Measurements from ENCODE around the gene SLC66A1. TPM values are rescaled to one million over a fixed set of nuclear protein-coding genes. Genes with fewer than 3 reads are reported as not detected.

SLC66A1 gene
- total and polyA plus RNA-seq, 9 of the 15 experiments (the other 6 are each of a cell fraction or from before 2014, with no cell fraction given): 1.2 to 40.8 (median 18.6) TPM

- no peak for TF ChIP-seq CEBPB (tag; IDR thresholded peaks at IDR 0.05)
- peak; percentile 98 to 99 for TF ChIP-seq E2F6 (IDR thresholded peaks at IDR 0.05; ENCODE audit: borderline replicate concordance in 1 of 2, extremely low read depth in 1 of 2, insufficient read depth in 1 of 2, insufficient read length in 1 of 2, low read depth in 1 of 2, low read length in 1 of 2, poor library complexity in 1 of 2, severe bottlenecking in 1 of 2)
- no peak for TF ChIP-seq ZBTB34 (CRISPR knock-in tag; IDR thresholded peaks at IDR 0.05)
- TF ChIP-seq ZNF512 (tag; IDR thresholded peaks at IDR 0.05): no peak
- no peak for TF ChIP-seq STAT6 (CRISPR knock-in tag; IDR thresholded peaks at IDR 0.05)
- TF ChIP-seq KLF10 (CRISPR knock-in tag; IDR thresholded peaks at IDR 0.05): no peak
- TF ChIP-seq XRCC5 (IDR thresholded peaks at IDR 0.05; ENCODE audit: low read depth, low read length): no peak; the same call in 1 of the 2 replicates
- TF ChIP-seq ZNF311 (CRISPR knock-in tag; IDR thresholded peaks at IDR 0.05): no peak
- TF ChIP-seq ZNF57 (CRISPR knock-in tag; IDR thresholded peaks at IDR 0.05): no peak
- TF ChIP-seq PKNOX1 (IDR thresholded peaks at IDR 0.05): no peak
- TF ChIP-seq ZNF3 (CRISPR knock-in tag; IDR thresholded peaks at IDR 0.05): no peak
- no peak for TF ChIP-seq ZNF609 (CRISPR knock-in tag; IDR thresholded peaks at IDR 0.05; ENCODE audit: borderline replicate concordance)
- TF ChIP-seq TFAM (CRISPR knock-in tag; conservative IDR thresholded peaks at IDR 0.05): no peak
These were observed at the start of gene SLC66A1, which contains the start of gene AKR7A2 (continued) for GRCh38 chr1:19311931-19312781.

All from K562 (cell line).